GM12865 (cell line): ENCODE measurements around the gene CELF2.

Experiments used
- DNase-seq: peaks from one replicate; pipeline ENCODE4 v3.0.0; 2010; ENCODE audit warnings: low read depth
- H3K4me3 ChIP-seq: 2 replicates; pipeline ENCODE4 v1.5.1; 2011; ENCODE audit warnings: mild to moderate bottlenecking, low read depth, low read length, control low read depth
- TF ChIP-seq, protein P1 (sequence below): IDR thresholded peaks from 2 replicates; pipeline ENCODE4 v1.5.1; 2011; ENCODE audit warnings: low read length, control low read depth, low read depth, inconsistent platforms; ENCODE audit not compliant: insufficient read depth; ENCODE audit errors: missing control alignments

The CELF2 gene

DNA sequence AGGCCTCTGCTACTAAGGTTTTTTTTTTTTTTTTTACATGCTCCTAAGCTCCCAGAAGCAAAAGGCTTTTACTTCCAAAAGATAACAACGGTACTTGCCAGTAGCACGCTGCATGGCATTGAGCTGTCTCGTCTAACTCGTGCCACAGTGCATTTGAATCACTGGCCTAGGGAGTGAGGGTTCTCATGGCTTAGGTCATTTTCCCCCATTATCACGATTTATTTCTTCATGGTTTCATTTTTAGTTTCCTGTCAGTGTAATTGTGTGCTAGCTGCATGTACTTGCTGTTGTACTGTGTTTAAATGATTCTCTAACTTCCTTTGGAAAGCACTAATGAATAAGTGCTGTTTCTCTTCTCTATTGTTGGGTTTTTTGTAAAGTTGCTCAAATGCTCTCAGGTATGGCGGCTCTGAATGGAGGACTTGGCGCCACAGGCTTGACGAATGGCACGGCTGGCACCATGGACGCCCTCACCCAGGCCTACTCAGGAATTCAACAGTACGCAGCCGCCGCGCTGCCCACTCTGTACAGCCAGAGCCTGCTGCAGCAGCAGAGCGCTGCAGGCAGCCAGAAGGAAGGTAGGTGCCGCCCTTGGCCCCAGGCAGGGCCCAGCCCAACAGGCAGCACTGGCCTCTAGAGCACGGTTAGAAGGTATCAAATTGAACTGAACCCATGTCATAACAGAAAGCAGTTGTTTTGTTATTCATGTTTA, 303.3 kb downstream of the CELF2 start:
- TF ChIP-seq, protein P1, sequence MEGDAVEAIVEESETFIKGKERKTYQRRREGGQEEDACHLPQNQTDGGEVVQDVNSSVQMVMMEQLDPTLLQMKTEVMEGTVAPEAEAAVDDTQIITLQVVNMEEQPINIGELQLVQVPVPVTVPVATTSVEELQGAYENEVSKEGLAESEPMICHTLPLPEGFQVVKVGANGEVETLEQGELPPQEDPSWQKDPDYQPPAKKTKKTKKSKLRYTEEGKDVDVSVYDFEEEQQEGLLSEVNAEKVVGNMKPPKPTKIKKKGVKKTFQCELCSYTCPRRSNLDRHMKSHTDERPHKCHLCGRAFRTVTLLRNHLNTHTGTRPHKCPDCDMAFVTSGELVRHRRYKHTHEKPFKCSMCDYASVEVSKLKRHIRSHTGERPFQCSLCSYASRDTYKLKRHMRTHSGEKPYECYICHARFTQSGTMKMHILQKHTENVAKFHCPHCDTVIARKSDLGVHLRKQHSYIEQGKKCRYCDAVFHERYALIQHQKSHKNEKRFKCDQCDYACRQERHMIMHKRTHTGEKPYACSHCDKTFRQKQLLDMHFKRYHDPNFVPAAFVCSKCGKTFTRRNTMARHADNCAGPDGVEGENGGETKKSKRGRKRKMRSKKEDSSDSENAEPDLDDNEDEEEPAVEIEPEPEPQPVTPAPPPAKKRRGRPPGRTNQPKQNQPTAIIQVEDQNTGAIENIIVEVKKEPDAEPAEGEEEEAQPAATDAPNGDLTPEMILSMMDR: no peak
- no peak overlapping the region for H3K4me3 ChIP-seq
- peak; percentile 17 for DNase-seq

DNA sequence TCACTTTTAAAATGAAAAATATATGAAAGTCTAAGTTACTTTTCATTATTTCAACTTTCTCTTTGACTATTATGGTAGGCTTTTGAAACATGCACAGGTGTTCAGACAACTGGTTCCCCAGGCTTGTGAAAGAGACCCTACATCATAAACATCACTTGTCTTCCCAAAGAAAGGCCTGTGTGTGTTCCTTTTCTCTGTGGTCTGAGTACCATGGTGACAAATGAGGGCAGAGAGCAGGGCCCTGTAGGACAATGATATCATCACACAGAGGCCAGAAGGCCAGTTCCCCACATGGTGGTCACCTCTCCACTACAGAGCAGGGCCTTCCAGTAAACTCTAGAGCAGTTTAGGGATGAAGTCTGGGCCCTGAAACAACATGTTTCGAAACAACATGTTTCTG, 305.0 kb downstream of the CELF2 start:
- TF ChIP-seq, protein P1: no peak
- DNase-seq: peak; percentile 67
- no peak overlapping the region for H3K4me3 ChIP-seq

DNA sequence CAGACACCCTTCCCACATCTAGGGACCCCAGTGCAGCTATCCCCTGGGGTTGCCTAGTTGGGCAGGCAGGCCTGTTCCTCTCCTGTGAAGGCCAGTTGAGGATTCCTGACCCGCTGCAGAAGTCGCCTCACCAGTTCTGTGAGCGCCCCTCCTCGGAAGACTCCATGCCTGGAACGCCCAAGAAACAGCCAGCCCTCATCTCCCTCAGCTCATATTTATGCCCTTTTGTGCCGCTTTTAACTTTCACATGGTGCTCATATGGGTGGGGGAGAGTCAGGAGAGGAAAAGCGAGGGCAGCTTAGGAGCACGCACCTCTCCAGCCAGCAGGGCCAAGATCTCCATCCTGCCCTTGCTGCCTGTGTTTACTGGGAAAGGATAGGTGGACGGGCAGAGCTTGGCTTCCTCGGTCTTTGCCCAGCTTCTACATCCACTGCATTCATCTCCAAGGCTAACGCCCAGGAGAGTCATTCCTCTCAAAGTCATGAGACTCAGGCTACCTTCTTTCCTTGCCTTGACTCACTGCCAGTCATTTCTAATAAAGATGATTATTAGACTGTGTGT, 307.2 kb downstream of the CELF2 start:
- TF ChIP-seq, protein P1: no peak
- no peak overlapping the region for H3K4me3 ChIP-seq
- no peak for DNase-seq

DNA sequence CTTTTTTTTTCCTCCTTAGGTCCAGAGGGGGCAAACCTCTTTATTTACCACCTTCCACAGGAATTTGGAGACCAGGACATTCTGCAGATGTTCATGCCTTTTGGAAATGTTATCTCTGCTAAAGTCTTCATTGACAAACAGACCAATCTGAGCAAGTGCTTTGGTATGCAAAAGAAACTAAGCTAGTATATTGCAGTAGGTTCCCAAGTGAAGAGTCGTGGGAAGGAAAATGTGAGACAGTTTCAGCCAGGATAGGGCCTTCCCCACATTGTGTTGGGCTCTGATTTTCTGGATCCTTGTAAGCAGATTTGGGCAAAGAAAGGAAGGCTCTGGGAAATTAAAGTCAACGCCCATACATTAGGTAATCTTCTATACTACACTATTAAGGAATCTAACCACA, 308.1 kb downstream of the CELF2 start:
- TF ChIP-seq, protein P1: no peak
- no peak for DNase-seq
- no peak overlapping the region for H3K4me3 ChIP-seq

DNA sequence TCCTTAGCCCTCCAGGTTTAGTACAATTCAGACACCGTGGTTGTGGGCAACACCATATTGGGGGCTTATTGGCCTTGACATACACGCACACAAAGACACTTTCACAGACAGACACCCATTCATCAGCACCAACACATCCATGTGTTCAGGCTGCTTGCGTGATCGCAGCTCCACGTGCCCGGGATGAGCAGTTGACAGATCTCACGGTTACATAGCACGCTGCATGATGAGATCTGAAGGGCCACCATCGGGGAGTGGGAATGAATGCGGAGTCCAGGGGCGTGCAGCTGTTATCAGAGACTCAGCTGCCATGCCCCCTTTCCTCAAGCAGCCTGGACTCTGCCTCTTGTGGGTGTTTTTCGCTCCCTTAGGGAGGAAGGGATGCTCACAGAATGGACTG, 308.6 kb downstream of the CELF2 start:
- TF ChIP-seq, protein P1: no peak
- H3K4me3 ChIP-seq: no peak overlapping the region
- DNase-seq: no peak

DNA sequence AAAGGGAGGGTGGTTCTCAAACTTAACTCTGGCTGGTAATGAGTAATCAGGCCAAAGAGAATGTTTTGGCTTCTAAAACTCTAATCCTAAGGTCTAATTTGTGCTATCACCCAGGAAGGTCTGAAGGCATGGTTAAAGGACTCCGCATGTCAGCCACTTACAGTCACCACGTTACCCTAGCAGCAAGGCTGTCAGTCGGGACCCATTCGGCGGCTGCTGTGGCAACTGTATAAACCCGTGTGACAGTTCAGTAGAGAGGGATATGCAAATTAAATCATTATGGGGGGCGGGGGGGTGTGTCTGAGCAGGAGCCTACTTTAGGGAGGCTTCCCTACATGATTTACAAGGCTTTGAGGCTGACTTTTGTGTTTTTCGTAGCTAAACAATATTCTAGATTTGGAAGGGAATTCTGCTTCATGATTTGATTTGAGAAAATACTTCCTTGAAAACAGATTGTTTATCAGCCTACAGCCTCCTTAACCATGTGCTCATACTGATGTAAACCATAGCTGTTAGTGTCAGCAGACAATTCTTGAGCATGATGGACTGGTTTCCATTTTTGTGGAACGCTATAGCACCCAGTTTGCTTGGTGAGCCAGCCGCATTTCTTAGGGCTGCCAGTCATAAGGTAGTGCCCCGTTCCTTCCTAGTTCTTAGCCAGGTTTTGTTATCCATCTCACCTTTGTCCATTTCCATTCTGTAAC, 309.4 kb downstream of the CELF2 start:
- TF ChIP-seq, protein P1: no peak
- no peak overlapping the region for H3K4me3 ChIP-seq
- DNase-seq: no peak
